GM21619 (cell line): ENCODE measurements around the gene NDUFB3.
"Not testable (repeated sequence)": the region's sequence is repeated elsewhere in the genome, so short reads cannot be mapped to it uniquely, and the experiment has no call there.

Experiments
- ATAC-seq: cut with Tn5 transposase; IDR thresholded peaks from one replicate; pipeline ENCODE4 v1.9.1; 2021; ENCODE audit not compliant: unreplicated experiment

Gene NDUFB3

DNA sequence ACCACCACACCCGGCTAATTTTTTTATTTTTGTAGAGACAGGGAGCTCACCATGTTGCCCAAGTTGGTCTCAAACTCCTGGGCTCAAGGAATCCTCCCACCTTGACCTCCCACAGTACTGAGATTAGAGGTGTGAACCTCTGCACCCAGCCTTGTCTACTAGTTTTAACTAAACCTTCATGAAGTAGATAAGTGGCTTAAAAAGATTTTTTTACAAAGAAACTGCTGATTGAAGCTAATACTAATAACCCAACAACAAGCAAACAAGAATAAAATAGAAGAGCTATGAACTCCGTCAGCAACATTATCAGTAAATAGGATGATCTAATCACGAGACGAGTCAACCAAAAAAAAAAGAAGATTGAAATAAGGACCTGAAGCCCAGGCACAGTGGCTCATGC is 18.8 kb downstream of the NDUFB3 start:
- ATAC-seq, result no peak

DNA sequence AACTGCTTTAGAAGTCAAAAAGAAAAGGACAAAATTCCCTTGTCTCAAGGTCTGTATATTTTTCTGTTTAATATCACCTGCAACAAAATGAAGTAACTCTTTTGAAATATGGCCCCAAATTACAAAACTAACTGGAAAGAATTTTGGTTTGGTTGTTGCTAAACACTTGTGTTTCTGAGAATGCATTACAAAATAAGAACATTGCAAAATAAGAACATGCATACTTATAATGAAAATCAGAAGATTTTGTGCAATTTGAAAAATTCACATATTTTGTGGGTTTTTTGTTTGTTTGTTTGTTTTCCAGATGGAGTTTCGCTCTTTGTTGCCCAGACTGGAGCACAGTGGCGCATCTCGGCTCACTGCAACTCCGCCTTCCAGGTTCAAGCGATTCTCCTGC is 21.8 kb downstream of the NDUFB3 start:
- no peak for ATAC-seq

GRCh38 chr2:201100497-201100896 is 28.7 kb downstream of the NDUFB3 start:
- ATAC-seq, result no peak

- ATAC-seq, result no peak
Measured at GRCh38 chr2:201105759-201106158, 34.0 kb downstream of the NDUFB3 start.

DNA sequence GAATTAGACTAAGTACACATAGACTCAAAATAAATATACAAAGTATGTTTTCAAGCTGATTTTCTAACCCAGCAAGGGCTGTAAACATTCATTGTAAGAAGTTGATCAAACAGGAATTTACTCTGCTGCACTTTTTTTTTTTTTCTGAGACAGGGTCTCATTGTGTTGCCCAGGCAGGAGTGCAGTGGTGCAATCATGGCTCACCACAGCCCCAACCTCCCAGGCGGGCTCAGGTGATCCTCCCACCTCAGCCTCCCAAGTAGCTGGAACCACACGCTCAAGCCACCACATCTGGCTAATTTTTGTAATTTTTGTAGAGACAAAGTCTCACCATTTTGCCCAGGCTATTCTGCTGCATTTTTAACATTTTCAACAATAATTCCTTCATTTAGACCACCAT is 35.8 kb downstream of the NDUFB3 start:
- no peak for ATAC-seq

- ATAC-seq, result no peak
Measured at GRCh38 chr2:201108341-201108740, 36.5 kb downstream of the NDUFB3 start.

GRCh38 chr2:201109186-201109585 is 37.4 kb downstream of the NDUFB3 start:
- ATAC-seq, result no peak

GRCh38 chr2:201110615-201111014 is 38.8 kb downstream of the NDUFB3 start:
- ATAC-seq, result no peak

DNA sequence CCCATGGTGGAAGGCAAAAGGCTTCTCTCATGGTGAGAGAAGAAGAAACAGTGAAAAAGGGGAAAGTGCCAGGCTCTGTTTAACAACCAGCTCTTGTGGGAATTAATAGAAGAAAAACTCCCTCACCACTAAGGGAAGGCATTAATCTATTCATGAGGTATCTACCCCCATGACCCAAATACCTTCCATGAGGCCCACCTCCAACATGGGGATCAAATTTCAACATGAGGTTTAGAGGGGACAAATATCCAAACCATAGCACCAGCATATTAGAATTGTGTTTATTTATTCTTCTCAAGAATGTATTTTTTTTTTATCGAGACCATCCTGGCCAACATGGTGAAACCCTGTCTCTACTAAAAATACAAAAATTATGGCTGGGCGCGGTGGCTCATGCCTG is 39.3 kb downstream of the NDUFB3 start:
- ATAC-seq, result no peak

DNA sequence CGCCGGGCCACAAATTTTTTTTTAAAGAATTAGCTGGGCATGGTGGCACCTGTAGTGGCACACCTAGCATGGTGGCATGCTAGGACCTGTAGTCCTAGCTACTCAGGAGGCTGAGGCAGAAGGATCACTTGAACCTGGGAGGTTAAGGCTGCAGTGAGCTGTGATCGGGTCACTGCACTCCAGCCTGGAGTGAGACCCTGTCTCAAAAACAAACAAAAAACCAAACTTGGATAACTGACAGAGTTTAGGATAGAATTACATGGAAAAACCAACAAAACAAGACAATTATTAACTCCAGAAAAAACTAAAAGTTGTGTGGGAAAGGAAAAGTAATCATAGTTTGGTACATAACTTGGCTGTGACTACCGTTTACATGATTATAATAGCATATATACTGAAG is 42.5 kb downstream of the NDUFB3 start:
- ATAC-seq, result no peak

DNA sequence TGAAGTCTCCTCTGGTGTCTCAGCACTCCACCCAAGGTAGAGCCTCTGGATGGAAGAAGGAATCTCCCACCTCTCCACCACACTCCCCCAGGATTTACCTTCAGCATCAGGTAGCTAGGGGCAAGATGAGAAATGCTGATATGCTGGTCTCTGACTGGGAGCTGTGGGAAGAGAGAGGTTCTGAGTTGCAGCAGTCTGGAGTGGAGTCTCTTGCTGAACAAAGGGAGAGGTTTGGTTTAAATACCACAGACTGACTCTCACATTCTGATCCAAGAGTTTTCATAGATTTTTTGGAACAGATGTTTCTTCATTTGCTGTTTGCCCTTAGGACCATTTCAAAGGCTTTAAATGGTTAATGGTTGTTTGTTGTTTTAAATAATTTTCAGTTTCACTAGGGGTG is 43.0 kb downstream of the NDUFB3 start:
- ATAC-seq, result no peak

GRCh38 chr2:201116115-201116958 is 44.5 kb downstream of the NDUFB3 start, which contains the start of gene CFLAR:
CFLAR (plus strand) TSS chr2:201116164; CDS start chr2:201129866, 13,702 bp downstream.
- peak; percentile 34 for ATAC-seq

DNA sequence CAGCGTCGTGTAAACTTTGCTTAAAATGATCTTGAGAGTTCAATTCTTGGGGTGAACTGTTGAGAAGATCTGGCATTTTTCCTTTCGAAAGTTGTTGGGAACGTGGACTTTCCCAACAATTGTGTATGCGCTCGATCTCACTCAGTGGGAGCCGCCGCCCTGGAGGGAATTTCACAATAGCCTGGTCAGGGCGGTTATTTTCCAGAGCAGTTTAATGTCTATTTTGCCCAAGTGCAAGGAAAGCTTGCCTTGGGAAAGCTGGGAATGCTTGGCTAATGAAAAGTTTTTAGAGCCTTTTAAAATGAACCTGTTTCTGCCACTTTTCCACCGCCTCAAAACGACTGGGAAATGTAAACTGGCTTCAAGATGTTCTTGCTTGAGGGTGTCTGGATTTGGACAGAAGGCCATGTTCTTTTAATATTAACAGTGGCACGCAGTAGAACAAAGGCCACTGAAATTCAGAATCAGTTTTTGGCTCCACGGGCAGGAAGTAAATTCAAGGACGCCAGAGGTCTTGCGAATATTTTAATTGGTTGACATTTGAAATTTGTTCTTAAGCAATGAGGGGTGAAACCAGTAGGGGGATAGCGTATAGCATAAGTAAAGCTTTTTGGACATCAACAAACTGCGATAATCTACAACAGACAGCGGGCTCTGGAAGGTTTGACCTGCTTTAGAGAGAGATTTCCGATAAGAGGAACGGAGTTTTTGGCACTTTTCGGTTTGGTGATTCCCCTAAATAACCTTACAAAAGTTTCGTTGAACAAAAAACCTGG is 45.3 kb downstream of the NDUFB3 start:
- ATAC-seq, result peak; percentile 14

DNA sequence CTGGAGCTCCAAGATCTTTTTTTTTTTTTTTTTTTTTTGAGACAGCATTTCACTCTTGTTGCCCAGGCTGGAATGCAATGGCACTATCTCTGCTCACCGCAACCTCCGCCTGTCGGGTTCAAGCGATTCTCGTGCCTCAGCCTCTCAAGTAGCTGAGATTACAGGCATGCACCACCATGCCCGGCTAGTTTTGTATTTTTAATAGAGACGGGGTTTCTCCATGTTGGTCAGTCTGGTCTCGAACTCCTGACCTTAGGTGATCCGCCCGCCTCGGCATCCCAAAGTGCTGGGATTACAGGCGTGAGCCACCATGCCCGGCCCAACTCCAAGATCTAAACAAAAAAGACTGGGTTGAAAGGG is 45.9 kb downstream of the NDUFB3 start:
- not testable (repeated sequence) for ATAC-seq

DNA sequence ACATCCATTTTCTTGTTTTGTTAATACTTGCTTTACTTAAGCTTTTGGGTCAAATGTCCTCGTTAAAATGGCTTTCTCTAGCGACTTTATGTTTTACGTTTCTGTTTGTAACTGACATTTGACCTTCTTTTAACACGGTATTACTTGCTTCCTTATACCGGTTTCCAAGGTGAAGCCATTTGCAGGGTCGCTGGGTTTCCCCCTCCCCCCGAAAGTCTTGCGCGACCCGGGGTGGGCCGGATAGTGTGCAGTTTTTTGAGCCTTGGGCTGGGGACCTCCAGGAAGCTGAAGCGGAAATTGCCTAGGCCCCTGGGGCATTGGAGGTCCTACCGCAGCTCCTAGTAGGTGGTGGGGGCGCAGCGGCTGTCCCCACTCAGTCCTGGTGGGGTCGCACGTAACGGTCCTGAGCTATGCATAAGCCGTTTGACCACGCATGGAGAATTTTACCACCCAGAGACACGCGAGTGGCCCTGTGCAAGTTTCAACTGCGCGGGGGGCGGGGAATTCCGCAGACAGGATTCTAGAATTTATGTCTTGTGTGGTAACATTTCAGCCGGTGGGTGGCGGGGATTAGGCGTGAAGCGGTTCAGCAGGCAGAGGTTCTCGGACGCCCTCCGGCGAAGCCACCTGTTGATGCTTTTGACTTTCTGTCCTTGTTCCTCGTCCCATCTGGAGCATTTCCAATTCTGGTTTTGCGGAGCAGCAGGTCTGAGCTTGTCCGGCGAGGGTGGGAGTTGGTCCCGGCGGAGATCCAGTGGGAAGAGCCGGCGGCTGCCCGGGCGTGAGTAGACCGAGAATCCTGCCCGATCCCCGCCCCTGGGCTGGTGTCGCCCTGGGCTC is 46.5 kb downstream of the NDUFB3 start:
- peak; percentile 47 for ATAC-seq

- ATAC-seq, result peak; percentile 0
Measured at GRCh38 chr2:201118961-201119854, 47.4 kb downstream of the NDUFB3 start.

DNA sequence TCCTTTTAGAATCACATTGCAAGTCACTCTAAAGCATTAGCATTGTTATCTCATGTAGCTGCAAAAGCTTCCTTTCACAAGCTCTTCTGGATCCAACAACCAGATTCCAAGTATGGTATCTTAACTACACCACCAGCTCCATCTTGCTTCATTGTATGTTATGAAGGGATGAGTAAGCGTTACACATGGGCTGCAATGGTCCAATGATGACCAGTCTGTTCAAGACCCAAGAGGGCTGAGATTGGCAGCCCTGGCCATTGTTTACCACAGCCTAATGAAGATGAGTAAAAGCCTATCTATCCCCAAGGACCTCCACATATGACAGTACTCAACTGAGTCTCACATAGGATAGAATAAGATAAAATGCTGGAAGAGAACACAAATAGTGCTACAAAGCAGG is 50.5 kb downstream of the NDUFB3 start:
- no peak for ATAC-seq

GRCh38 chr2:201126308-201127151 is 54.7 kb downstream of the NDUFB3 start:
- peak; percentile 24 for ATAC-seq

- ATAC-seq, result no peak
Measured at GRCh38 chr2:201127152-201127511, 55.3 kb downstream of the NDUFB3 start.
